HG03066 (cell line): ENCODE data around the gene MYD88.

ENCODE experiments used
- ATAC-seq: cut with Tn5 transposase; IDR thresholded peaks from one replicate; pipeline ENCODE4 v1.9.1; 2021; ENCODE audit warnings: low read depth; ENCODE audit not compliant: unreplicated experiment

MYD88 gene

DNA sequence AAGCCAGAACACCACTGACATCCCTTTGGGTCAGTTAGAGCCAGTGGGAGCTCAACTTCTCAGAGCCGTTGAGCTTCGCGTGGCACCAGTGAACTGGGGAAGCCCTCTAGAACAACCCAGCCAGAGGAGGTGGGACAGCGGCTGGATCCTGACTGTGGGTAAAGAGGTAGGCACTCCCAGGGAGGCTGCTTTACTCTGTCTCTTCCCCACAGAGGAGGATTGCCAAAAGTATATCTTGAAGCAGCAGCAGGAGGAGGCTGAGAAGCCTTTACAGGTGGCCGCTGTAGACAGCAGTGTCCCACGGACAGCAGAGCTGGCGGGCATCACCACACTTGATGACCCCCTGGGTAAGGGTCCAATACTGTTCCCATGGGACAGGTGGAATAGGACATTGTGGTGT is 1.2 kb downstream of the MYD88 start:
- ATAC-seq = no peak

DNA sequence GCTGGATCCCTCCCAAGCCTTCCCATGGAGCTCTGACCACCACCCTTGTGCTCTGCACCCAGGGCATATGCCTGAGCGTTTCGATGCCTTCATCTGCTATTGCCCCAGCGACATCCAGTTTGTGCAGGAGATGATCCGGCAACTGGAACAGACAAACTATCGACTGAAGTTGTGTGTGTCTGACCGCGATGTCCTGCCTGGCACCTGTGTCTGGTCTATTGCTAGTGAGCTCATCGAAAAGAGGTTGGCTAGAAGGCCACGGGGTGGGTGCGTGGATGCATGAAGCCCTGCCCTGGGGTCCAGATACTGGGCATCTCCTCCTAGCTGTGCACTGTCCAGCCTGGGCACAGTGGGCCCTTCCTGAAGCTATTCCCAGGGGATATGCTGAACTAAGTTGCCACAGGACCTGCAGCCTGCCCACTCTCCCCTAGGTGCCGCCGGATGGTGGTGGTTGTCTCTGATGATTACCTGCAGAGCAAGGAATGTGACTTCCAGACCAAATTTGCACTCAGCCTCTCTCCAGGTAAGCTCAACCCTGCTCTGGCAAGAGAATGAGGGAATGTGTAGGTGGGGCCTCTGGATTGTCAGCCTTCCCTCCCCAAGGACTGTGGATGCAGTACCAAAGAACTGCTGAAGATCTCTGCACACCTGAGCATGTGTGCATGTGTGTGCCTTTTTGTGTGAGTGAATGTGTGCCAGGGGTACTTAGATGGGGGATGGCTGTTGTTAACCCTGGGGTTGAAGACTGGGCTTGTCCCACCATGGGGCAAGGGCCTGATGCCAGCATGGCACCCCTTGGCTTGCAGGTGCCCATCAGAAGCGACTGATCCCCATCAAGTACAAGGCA is 2.1 kb downstream of the MYD88 start:
- ATAC-seq = no peak

DNA sequence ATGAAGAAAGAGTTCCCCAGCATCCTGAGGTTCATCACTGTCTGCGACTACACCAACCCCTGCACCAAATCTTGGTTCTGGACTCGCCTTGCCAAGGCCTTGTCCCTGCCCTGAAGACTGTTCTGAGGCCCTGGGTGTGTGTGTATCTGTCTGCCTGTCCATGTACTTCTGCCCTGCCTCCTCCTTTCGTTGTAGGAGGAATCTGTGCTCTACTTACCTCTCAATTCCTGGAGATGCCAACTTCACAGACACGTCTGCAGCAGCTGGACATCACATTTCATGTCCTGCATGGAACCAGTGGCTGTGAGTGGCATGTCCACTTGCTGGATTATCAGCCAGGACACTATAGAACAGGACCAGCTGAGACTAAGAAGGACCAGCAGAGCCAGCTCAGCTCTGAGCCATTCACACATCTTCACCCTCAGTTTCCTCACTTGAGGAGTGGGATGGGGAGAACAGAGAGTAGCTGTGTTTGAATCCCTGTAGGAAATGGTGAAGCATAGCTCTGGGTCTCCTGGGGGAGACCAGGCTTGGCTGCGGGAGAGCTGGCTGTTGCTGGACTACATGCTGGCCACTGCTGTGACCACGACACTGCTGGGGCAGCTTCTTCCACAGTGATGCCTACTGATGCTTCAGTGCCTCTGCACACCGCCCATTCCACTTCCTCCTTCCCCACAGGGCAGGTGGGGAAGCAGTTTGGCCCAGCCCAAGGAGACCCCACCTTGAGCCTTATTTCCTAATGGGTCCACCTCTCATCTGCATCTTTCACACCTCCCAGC is 2.9 kb downstream of the MYD88 start:
- ATAC-seq = no peak

DNA sequence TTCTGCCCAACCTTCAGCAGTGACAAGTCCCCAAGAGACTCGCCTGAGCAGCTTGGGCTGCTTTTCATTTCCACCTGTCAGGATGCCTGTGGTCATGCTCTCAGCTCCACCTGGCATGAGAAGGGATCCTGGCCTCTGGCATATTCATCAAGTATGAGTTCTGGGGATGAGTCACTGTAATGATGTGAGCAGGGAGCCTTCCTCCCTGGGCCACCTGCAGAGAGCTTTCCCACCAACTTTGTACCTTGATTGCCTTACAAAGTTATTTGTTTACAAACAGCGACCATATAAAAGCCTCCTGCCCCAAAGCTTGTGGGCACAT is 3.5 kb downstream of the MYD88 start:
- no peak for ATAC-seq

DNA sequence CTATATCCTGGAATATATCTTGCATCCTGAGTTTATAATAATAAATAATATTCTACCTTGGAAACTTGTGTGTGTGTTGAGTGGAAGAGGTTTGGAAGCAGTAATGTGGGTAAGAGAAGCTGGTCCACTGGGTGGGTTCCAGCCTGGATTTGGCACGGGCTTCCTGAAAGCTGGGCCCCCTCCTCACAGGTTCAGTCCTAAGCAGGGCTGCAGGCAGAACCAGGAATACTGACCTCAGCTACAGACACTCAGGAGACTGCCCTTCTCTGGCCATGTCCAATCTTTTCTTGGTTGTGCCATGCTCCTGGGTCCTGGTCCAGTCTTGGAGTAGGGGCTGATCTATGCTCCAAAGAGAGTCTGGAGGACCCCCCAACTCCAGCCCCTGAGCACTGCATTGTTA is 4.5 kb downstream of the MYD88 start:
- no peak for ATAC-seq

DNA sequence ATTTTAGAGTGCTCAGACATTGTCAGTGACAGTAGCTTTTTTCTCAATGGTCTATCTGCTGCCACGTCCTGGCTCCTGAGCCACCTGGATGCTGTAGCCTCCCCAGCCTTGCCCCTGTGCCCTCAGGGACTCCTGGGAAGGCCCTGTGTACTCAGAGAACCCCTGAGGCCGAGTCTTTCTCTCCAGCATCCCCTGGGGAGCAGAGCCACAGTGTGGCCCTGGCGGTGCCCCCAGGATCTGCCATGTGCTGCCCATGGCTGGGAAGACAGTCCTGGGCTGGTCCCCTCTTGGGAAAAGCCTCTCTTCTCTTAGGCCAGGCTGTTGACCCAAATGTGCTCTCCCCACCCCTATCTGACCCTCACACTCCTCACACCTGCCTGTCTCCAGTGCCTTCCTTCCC is 5.0 kb downstream of the MYD88 start:
- ATAC-seq = no peak

GRCh38 chr3:38146504-38146903 is 8.0 kb downstream of the MYD88 start:
- no peak for ATAC-seq

GRCh38 chr3:38147421-38147820 is 9.0 kb downstream of the MYD88 start:
- no peak for ATAC-seq

DNA sequence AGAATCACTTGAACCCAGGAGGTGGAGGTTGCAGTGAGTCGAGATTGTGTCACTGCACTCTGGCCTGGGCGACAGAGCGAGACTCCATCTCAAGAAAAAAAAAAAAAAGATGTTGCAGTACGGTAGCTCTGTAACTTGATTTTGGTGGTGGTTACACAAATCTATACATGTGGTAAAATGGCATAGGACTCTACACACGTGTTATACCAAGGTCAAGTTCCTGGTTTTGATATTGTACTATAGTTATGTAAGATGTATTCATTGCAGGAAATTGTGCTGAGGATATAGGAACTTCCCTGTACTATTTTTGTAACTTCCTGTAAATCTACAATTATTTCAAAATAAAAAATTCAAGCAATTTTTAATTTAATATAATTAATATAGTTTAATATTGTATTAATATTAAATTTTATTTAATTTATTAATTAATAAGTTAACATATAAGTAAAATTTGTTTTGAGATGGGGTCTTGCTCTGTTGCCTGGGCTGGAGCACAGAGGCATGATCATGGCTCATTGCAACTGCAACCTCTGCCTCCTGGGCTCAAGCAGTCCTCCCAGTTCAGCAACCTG is 9.9 kb downstream of the MYD88 start:
- no peak for ATAC-seq

GRCh38 chr3:38149708-38150107 is 11.2 kb downstream of the MYD88 start:
- ATAC-seq = no peak

- ATAC-seq = no peak
These were observed 12.5 kb downstream of the MYD88 start for GRCh38 chr3:38150780-38151528.

- ATAC-seq = no peak
These were observed 13.3 kb downstream of the MYD88 start for GRCh38 chr3:38151667-38152265.

DNA sequence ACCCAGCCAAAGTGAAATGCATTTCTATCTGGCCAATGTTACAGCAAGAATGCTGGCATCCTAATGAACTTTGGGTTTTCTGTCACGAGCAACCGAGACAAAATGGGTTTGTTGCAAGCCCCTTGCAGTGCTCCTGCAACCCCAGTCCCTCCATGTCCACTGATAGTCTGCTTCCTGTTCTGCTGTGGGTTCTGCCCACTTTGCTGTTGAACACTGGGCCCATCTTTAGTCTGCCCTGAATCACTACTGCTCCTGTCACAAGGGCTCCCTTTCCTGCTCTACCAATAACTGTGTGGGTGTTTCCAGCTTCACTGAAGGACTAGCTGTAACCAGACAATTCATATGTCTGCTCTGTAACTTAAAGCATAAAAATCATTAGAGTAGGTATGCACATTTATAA is 14.1 kb downstream of the MYD88 start:
- ATAC-seq = no peak

DNA sequence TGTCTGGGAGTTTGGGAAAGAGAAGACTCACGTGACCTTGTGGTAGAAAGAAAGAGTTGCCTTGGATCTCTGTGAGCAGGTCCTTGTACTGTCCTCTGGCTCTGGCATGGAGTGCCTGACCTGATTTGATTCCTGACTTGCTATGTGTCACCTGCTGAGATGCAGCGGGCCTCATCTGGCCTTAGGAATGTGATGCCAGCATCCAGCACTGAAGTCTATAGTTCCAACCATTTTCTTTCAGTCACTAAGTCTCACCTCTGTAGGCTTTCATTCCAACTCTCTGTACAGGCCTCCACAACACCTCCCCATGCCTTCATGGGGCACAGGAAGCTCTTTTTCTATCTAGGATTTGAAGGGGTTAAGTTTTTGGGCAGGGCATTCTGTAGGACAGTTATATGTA is 14.8 kb downstream of the MYD88 start:
- ATAC-seq = no peak

- ATAC-seq = no peak
These were observed 15.6 kb downstream of the MYD88 start for GRCh38 chr3:38154033-38154494.

GRCh38 chr3:38154625-38155255 is 16.3 kb downstream of the MYD88 start:
- no peak for ATAC-seq

DNA sequence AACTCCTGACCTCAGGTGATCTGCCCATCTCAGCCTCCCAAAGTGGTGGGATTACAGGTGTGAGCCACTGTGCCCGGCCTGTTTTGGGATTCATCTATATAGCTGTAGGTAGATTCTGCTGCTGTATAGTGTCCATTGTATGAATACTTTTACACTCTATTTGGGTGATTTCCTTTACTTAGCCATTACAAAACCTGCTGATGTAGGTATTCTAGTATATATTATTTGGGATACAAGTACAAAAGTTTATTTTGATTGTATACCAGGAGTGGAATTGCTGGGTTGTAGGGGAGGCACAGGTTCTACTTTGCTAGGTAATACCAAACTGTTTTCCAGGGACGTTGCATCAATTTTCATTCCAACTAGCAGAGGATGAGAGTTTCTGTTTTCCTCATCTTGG is 17.4 kb downstream of the MYD88 start:
- ATAC-seq = no peak

DNA sequence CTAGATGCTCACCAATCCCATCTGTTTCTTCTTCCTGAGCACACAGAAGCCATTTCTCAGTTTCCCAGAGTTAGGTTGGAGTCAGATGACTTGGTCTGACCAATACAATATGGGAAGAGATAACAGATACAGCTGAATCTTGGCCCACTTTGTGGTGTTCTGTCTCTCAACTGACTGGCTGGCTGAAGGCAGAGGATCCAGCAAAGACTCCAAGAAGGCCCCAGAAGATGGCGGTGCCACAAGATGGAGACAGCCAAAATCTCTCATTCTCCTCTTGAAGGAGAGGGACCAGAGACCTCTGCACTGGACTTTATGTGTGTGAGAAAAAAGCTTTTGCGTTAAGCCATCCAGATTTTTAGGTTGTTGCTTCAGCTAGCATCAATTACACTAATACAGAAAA is 18.7 kb downstream of the MYD88 start:
- ATAC-seq = no peak

DNA sequence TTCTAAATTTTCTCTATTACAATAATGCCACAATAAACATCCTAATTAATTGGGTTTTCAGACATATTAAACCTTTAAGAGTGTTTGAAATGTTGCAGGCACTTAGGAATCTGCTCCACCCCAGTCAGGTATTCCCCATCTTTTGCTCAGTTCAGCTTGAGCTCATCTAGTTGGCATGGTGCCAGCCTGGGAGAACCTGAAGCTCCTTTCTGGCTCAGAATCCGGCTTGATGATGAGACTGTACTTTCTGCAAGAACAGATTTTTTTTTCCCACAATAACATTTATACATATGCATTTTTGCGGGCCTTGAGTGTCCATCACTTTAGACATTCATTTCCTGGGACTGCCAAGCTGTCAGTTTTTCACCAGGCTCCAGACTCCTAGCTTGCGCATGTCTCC is 19.1 kb downstream of the MYD88 start:
- ATAC-seq = no peak

DNA sequence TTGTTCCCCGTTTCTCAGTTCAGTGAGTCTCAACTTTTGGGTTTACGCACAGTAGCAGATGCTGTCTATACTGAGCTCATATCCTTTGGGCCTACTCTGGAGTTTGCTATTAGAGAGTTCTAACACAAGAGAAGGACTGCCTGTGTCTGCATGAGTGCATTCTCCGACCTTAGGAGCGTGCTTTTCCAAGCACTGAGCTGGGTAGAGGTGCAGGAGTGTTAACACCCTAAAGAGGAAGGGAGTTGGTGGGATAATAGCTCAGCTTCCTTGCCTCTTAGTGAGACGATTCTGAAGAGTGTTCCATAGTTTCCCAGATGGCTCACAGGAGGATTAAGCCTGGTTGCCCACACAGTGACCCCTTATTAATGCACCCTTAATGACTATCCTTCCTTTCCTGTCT is 20.0 kb downstream of the MYD88 start:
- no peak for ATAC-seq
